Psoas muscle (tissue), 8 donors: ENCODE results near the gene FAF1. TPM values are rescaled to one million over a fixed set of nuclear protein-coding genes. Genes with fewer than 3 reads are reported as not detected.
"Not testable (repeated sequence)": the region's sequence is repeated elsewhere in the genome, so short reads cannot be mapped to it uniquely, and the experiment has no call there.

ENCODE experiments used
- ATAC-seq, 4 donors: fragments of 200-7000 bp; cut with Tn5 transposase; one replicate each; pipeline ENCODE4 v1.9.1; 2020; ENCODE audit warnings: moderate library complexity in 3 of 4, mild to moderate bottlenecking in 2 of 4
- DNase-seq, 2 donors: peaks; one replicate each; pipeline ENCODE4 v3.0.0-alpha.2; 2020
- H3K27ac ChIP-seq: fragments of 200-600 bp; one replicate; pipeline ENCODE4 v1.8.0; 2022
- H3K27me3 ChIP-seq, 3 donors: fragments of 200-600 bp in 1 of 3; one replicate each; pipeline versions ENCODE4 v1.6.1 to v1.8.0; 2013 to 2022; ENCODE audit warnings: low read length in 2 of 3, mild to moderate bottlenecking in 2 of 3, moderate library complexity in 1 of 3; ENCODE audit not compliant: insufficient read depth in 3 of 3
- H3K36me3 ChIP-seq, 2 donors: fragments of 200-600 bp in 1 of 2; one replicate each; pipeline versions ENCODE4 v1.6.1 to v1.8.0; 2013 to 2022; ENCODE audit warnings: low read depth in 1 of 2, mild to moderate bottlenecking in 1 of 2, moderate library complexity in 1 of 2; ENCODE audit not compliant: insufficient read depth in 1 of 2
- H3K4me1 ChIP-seq: fragments of 200-600 bp; one replicate; pipeline ENCODE4 v1.8.0; 2022
- H3K4me3 ChIP-seq: fragments of 200-600 bp; one replicate; pipeline ENCODE4 v1.8.0; 2022; ENCODE audit warnings: mild to moderate bottlenecking
- H3K9me3 ChIP-seq: fragments of 200-600 bp; one replicate; pipeline ENCODE4 v1.8.0; 2022
- CTCF ChIP-seq: fragments of 200-600 bp; IDR thresholded peaks from one replicate; pipeline ENCODE4 v1.8.0; 2022; ENCODE audit warnings: antibody characterized with exemption
- WGBS, 3 donors: extraction: QIAGEN DNeasy Blood & Tissue Kit; methylation state at CpG; one replicate each; pipeline versions ENCODE4 v1.1.6 to v1.1.7; 2013; 5-methylcytosine and 5-hydroxymethylcytosine counted together
- intact Hi-C, 2 donors: fragments of 100-400 bp; cut with DNase I; formaldehyde crosslinking; loops; one replicate each; pipeline versions ENCODE4 v1.11.0 to v1.14.2; 2022
- polyA plus RNA-seq, 3 donors: library from polyadenylated mRNA; stranded (reverse); fragments of 200-250 nt; gene quantifications; one replicate each; pipeline ENCODE4 v1.2.3, GENCODE V29; 2013
- total RNA-seq, 4 donors: library from RNA; stranded (reverse); fragmentation: NEBNext Ultra II Directional in 2 of 4; extraction: Animal tissue kit (Norgen Biotek cat#: 25700) in 2 of 4; gene quantifications; one replicate each; pipeline versions ENCODE4 v1.2.1 to v1.2.4, GENCODE V29; 2021 to 2023
- donor health status: healthy with polysubstance abuse.
- donor health status: DM: no; HTN: no; CAD: no; lungs with moderate emphysema.
- donor health status: Bipolar disorder and iron deficiency.
- donor health status: healthy.
- donor health status: DM: yes; HTN: yes; CAD: no.
- donor health status: DM: no; HTN: no; CAD: no.
- donor health status: DM: no; HTN: no; CAD: no.
- donor health status: DM: yes; HTN: yes; CAD: no.

The FAF1 gene
- total and polyA plus RNA-seq, 7 donors: 67.8 to 128 (median 108) TPM

- H3K36me3 ChIP-seq: no peaks in the 10 kb centered on the region
- TF ChIP-seq CTCF: no peak
- no peak overlapping the region for H3K4me3 ChIP-seq
- WGBS, 3 donors: 67 to 81% (median 78%) methylated on average over 2 of the region's 2 CpGs
- intact Hi-C loops: no loop called here
- DNase-seq (no peak), ATAC-seq (no peak)
- H3K27ac ChIP-seq: no peak overlapping the region
- H3K9me3 ChIP-seq: peaks cover 9% of the 10 kb centered on the region
- no peaks in the 10 kb centered on the region for H3K4me1 ChIP-seq
- H3K27me3 ChIP-seq: no peaks in the 10 kb centered on the region
These were observed 61.3 kb downstream of the FAF1 start for GRCh38 chr1:50898773-50899172.

- 86 to 88% (median 87%) methylated on average over 1 of the region's 1 CpG for WGBS, 3 donors
These were observed 65.7 kb downstream of the FAF1 start for GRCh38 chr1:50894340-50894739.

GRCh38 chr1:50893466-50893865 is 66.6 kb downstream of the FAF1 start:
- no peak overlapping the region for H3K4me3 ChIP-seq
- H3K36me3 ChIP-seq: no peaks in the 10 kb centered on the region
- no peaks in the 10 kb centered on the region for H3K4me1 ChIP-seq
- 95 to 100% (median 100%) methylated on average over 1 of the region's 1 CpG for WGBS, 3 donors
- TF ChIP-seq CTCF: no peak
- no peak for DNase-seq
- H3K27ac ChIP-seq: no peak overlapping the region
- intact Hi-C loops: no loop called here
- H3K9me3 ChIP-seq: peaks cover 9% of the 10 kb centered on the region
- peak in 2 of 4 donors; percentile 54 to 58 for ATAC-seq
- H3K27me3 ChIP-seq: no peaks in the 10 kb centered on the region

More at GRCh38 chr1:50894340-50894739, 65.7 kb downstream of the FAF1 start:
- intact Hi-C loops: no loop called here
- TF ChIP-seq CTCF: no peak
- H3K36me3 ChIP-seq: no peaks in the 10 kb centered on the region
- no peaks in the 10 kb centered on the region for H3K4me1 ChIP-seq
- ATAC-seq (no peak), DNase-seq (no peak)
- H3K27ac ChIP-seq: no peak overlapping the region
- no peak overlapping the region for H3K4me3 ChIP-seq
- no peaks in the 10 kb centered on the region for H3K27me3 ChIP-seq
- H3K9me3 ChIP-seq: peaks cover 9% of the 10 kb centered on the region

GRCh38 chr1:50887555-50887954 is 72.5 kb downstream of the FAF1 start:
- H3K36me3 ChIP-seq, H3K4me3 ChIP-seq, DNase-seq, H3K27me3 ChIP-seq, H3K27ac ChIP-seq, H3K4me1 ChIP-seq, ATAC-seq, H3K9me3 ChIP-seq, intact Hi-C loops: not testable (repeated sequence)
- WGBS, 3 donors: 96 to 100% (median 100%) methylated on average over 1 of the region's 1 CpG

- Histone ChIP-seq H3K9me3 (peaks cover 4% of the 10 kb centered on the region), H3K27ac (no peak overlapping the region), H3K36me3 (no peaks in the 10 kb centered on the region), H3K4me3 (no peak overlapping the region), H3K27me3 (no peaks in the 10 kb centered on the region), H3K4me1 (peaks cover 20% of the 10 kb centered on the region)
- intact Hi-C loops: no loop called here
- whole genome bisulfite sequencing, 3 donors: 44 to 63% (median 49%) methylated on average over 8 of the region's 8 CpGs
- peak in 3 of 4 donors; percentile 33 to 38 (median 37) for ATAC-seq
- DNase-seq: no peak
- TF ChIP-seq CTCF: no peak
These were observed 79.7 kb downstream of the FAF1 start for GRCh38 chr1:50880373-50880772.
